ENCODE results near the gene PCLAF.

The PCLAF gene

GRCh38 chr15:64314456-64314855, 66.8 kb downstream of the PCLAF start:
- DNase-seq = no peak
